Measurements from ENCODE around the gene BPIFB1.

- TF ChIP-seq POLR2A (IDR thresholded peaks at IDR 0.05) (no peak), EP300 (IDR thresholded peaks at IDR 0.05) (no peak), CTCF (IDR thresholded peaks at IDR 0.05) (no peak), POLR2AphosphoS5 (IDR thresholded peaks at IDR 0.05) (no peak)
Measured at GRCh38 chr20:33246077-33246476, 36.9 kb upstream of the BPIFB1 start.

All from sigmoid colon (tissue), 4 donors.